Measurements from ENCODE around the gene MSL2. TPM values are rescaled to one million over a fixed set of nuclear protein-coding genes. Genes with fewer than 3 reads are reported as not detected.

Gene MSL2
- total and polyA plus RNA-seq, 2 of the 8 experiments (the other 6 are each of a cell fraction or from before 2014, with no cell fraction given) = 9.1 to 41.8 TPM

- Histone ChIP-seq H2BK15ac (ENCODE audit: low read length) (no peak overlapping the region), H3K9me3 (ENCODE audit: insufficient read depth in 2 of 2, low read depth in 1 of 2, low read length in 1 of 2) (no peaks in the 10 kb centered on the region), H3K27me3 (replicated peaks in 1 of 4; ENCODE audit: control insufficient read depth in 3 of 4, extremely low read depth in 1 of 4, insufficient read depth in 3 of 4, low read length in 3 of 4) (peaks cover 0 to 2% (median 0%) of the 10 kb centered on the region in 4 experiments; a peak in 1 of 7 replicates), H3K9ac (replicated peaks in 1 of 4; ENCODE audit: extremely low read depth in 1 of 4, low read depth in 3 of 4, low read length in 3 of 4) (no peak overlapping the region), H4K5ac (ENCODE audit: insufficient read length, low read depth, low read length) (no peak overlapping the region), H3K27ac (ENCODE audit: low read depth, low read length) (no peak overlapping the region), H4K20me1 (replicated peaks in 1 of 2; ENCODE audit: control insufficient read depth in 1 of 2, insufficient read depth in 2 of 2, low read length in 2 of 2) (no peaks in the 10 kb centered on the region), H3K79me1 (ENCODE audit: low read depth, low read length) (no peaks in the 10 kb centered on the region), H2BK20ac (ENCODE audit: low read length) (no peak overlapping the region), H3K4me1 (replicated peaks in 1 of 4; ENCODE audit: control insufficient read depth in 3 of 4, insufficient read depth in 4 of 4, low read length in 3 of 4) (no peaks in the 10 kb centered on the region; a peak in 1 of 7 replicates), H3K4me3 (ENCODE audit: extremely low read depth in 1 of 4, insufficient read depth in 2 of 4, low read depth in 3 of 4, low read length in 4 of 4) (no peak overlapping the region), H3K18ac (ENCODE audit: extremely low read depth, low read length) (no peak overlapping the region), H3K79me2 (ENCODE audit: control insufficient read depth in 1 of 2, insufficient read depth in 2 of 2, low read length in 2 of 2) (no peaks in the 10 kb centered on the region), H2BK12ac (ENCODE audit: low read depth, low read length) (no peak overlapping the region), H3K14ac (ENCODE audit: insufficient read length) (no peak overlapping the region), H3K23ac (ENCODE audit: insufficient read length) (no peak overlapping the region), H2AK5ac (ENCODE audit: low read depth, low read length) (no peak overlapping the region), H3K36me3 (ENCODE audit: control insufficient read depth in 2 of 4, insufficient read depth in 4 of 4, low read length in 3 of 4) (no peaks in the 10 kb centered on the region), H2BK120ac (replicated peaks; ENCODE audit: low read depth, low read length) (no peak overlapping the region), H4K91ac (replicated peaks; ENCODE audit: insufficient read length, low read length) (no peak overlapping the region), H2BK5ac (ENCODE audit: low read depth, low read length) (no peak overlapping the region), H4K8ac (ENCODE audit: extremely low read depth, insufficient read depth, low read length) (no peak overlapping the region), H3K4me2 (ENCODE audit: insufficient read depth in 1 of 2, low read depth in 2 of 2, low read length in 2 of 2) (no peak overlapping the region), H3K23me2 (ENCODE audit: low read depth, low read length) (peaks cover 1% of the 10 kb centered on the region; the same call in 1 of the 2 replicates), H3K4ac (replicated peaks; ENCODE audit: insufficient read length, low read depth, low read length) (no peak overlapping the region), H3K56ac (replicated peaks; ENCODE audit: insufficient read length, low read depth, low read length) (no peak overlapping the region), H2AFZ (ENCODE audit: low read length) (no peak overlapping the region)
- FAIRE-seq = no peak
- DNase-seq (ENCODE audit: low read depth in 1 of 2, low spot score in 2 of 2) = no peak
- WGBS, 2 experiments (ENCODE audit: extremely low coverage in 1 of 2, insufficient coverage in 1 of 2, insufficient read length in 1 of 2, insufficient replicate concordance in 2 of 2, low coverage in 1 of 2, low lambda C conversion rate in 2 of 2, missing lambda C conversion rate in 1 of 2) = 92% methylated on average over 3 of the region's 3 CpGs; no CpG with 5 or more reads in 1 of the 2 experiments
- TF ChIP-seq SIRT6 (IDR thresholded peaks at IDR 0.05; ENCODE audit: low read length) = no peak
- TF ChIP-seq TAF1 (IDR thresholded peaks at IDR 0.05; ENCODE audit: low read depth, low read length) = no peak
- no peak for TF ChIP-seq POU5F1 (IDR thresholded peaks at IDR 0.05; ENCODE audit: low read depth, low read length)
- TF ChIP-seq SUZ12 (IDR thresholded peaks at IDR 0.05; ENCODE audit: low read length) = no peak
- TF ChIP-seq HDAC2 (IDR thresholded peaks at IDR 0.05; ENCODE audit: borderline replicate concordance in 1 of 2, low read depth in 2 of 2, low read length in 2 of 2) = no peak
- TF ChIP-seq EZH2 (IDR thresholded peaks at IDR 0.05; ENCODE audit: low read depth, low read length, severe bottlenecking) = no peak
- no peak for TF ChIP-seq RXRA (IDR thresholded peaks at IDR 0.05; ENCODE audit: insufficient read depth, low read depth, low read length)
- TF ChIP-seq NANOG (IDR thresholded peaks at IDR 0.05; ENCODE audit: insufficient read depth, low read depth, low read length, poor library complexity, severe bottlenecking) = no peak
- POLR2A ChIA-PET (ENCODE audit: partially characterized antibody) = no interaction called here
- CTCF ChIA-PET (ENCODE audit: partially characterized antibody) = no interaction called here
Measured at GRCh38 chr3:136245691-136246090, 49.6 kb upstream of the MSL2 start.
